Neural progenitor cell (in vitro differentiated cells): Measurements from ENCODE around the gene KCNIP1. TPM values are rescaled to one million over a fixed set of nuclear protein-coding genes. Genes with fewer than 3 reads are reported as not detected.

Experiments
- DNase-seq: peaks from one replicate; pipeline ENCODE4 v3.0.0-alpha.2; 2016; ENCODE audit warnings: low spot score
- H2AFZ ChIP-seq: fragments of 200-600 bp; sonication (generic); replicated peaks from 2 replicates; pipeline ENCODE4 v1.6.1; 2016; ENCODE audit warnings: antibody characterized with exemption
- H3F3A ChIP-seq: fragments of 200-600 bp; sonication (generic); 2 replicates; pipeline ENCODE4 v1.6.1; 2016; ENCODE audit warnings: antibody characterized with exemption, low read depth
- H3K27ac ChIP-seq: fragments of 200-600 bp; sonication (generic); 2 replicates; pipeline ENCODE4 v1.5.1; 2016; ENCODE audit warnings: mild to moderate bottlenecking
- H3K27me3 ChIP-seq: fragments of 200-600 bp; sonication (generic); 2 replicates; pipeline ENCODE4 v1.6.1; 2016; ENCODE audit warnings: mild to moderate bottlenecking, moderate library complexity
- H3K36me3 ChIP-seq: fragments of 200-600 bp; sonication (generic); 2 replicates; pipeline ENCODE4 v1.5.1; 2016
- H3K4me1 ChIP-seq: fragments of 200-600 bp; sonication (generic); 2 replicates; pipeline ENCODE4 v1.6.1; 2016; ENCODE audit warnings: mixed run types
- H3K4me2 ChIP-seq: fragments of 200-600 bp; sonication (generic); 2 replicates; pipeline ENCODE4 v1.6.1; 2016
- H3K4me3 ChIP-seq: fragments of 200-600 bp; sonication (generic); 2 replicates; pipeline ENCODE4 v1.5.1; 2016
- H3K79me2 ChIP-seq: fragments of 200-600 bp; sonication (generic); 2 replicates; pipeline ENCODE4 v1.6.1; 2016; ENCODE audit warnings: low read depth
- H3K9ac ChIP-seq: fragments of 200-600 bp; sonication (generic); 2 replicates; pipeline ENCODE4 v1.6.1; 2016
- H3K9me3 ChIP-seq: fragments of 200-600 bp; sonication (generic); 2 replicates; pipeline ENCODE4 v1.5.1; 2016; ENCODE audit warnings: low read depth
- H4K20me1 ChIP-seq: fragments of 200-600 bp; sonication (generic); 2 replicates; pipeline ENCODE4 v1.6.1; 2016; ENCODE audit warnings: low read depth
- H3K27ac Mint-ChIP-seq: 3 replicates; pipeline ENCODE4 v1.8.0; 2021; ENCODE audit warnings: mixed read lengths
- H3K27me3 Mint-ChIP-seq: 2 replicates; pipeline ENCODE4 v1.8.0; 2022; ENCODE audit warnings: low read depth, mild to moderate bottlenecking, inconsistent platforms, moderate library complexity, mixed read lengths; ENCODE audit not compliant: insufficient read depth
- H3K36me3 Mint-ChIP-seq: 3 replicates; pipeline ENCODE4 v1.8.0; 2021; ENCODE audit warnings: mixed read lengths
- H3K4me1 Mint-ChIP-seq: 3 replicates; pipeline ENCODE4 v1.8.0; 2021; ENCODE audit warnings: mixed read lengths
- H3K4me3 Mint-ChIP-seq: 3 replicates; pipeline ENCODE4 v1.8.0; 2021; ENCODE audit warnings: mild to moderate bottlenecking, moderate library complexity, mixed read lengths
- H3K9me3 Mint-ChIP-seq: 3 replicates; pipeline ENCODE4 v1.8.0; 2020; ENCODE audit warnings: mixed read lengths
- EZH2 ChIP-seq: fragments of 200-600 bp; sonication (generic); IDR thresholded peaks from 2 replicates; pipeline ENCODE4 v1.6.1; 2017; ENCODE audit warnings: antibody characterized with exemption, mild to moderate bottlenecking, moderate library complexity
- EZH2phosphoT487 ChIP-seq: fragments of 200-600 bp; sonication (generic); IDR thresholded peaks from 2 replicates; pipeline ENCODE4 v1.6.1; 2017; ENCODE audit warnings: antibody characterized with exemption
- total RNA-seq: library from RNA; depleted of rRNA; stranded (reverse); fragments of >200 nt; gene quantifications from 2 replicates; pipeline ENCODE4 v1.2.3, GENCODE V29; 2015; ENCODE audit warnings: low replicate concordance
- TF ChIP-seq, protein P1 (sequence below): fragments of 200-600 bp; sonication (generic); IDR thresholded peaks from 2 replicates; pipeline ENCODE4 v1.5.1; 2017; ENCODE audit warnings: antibody characterized with exemption, mild to moderate bottlenecking

The KCNIP1 gene
- total RNA-seq, 1 donor from 2014 or later = 2.8 TPM

DNA sequence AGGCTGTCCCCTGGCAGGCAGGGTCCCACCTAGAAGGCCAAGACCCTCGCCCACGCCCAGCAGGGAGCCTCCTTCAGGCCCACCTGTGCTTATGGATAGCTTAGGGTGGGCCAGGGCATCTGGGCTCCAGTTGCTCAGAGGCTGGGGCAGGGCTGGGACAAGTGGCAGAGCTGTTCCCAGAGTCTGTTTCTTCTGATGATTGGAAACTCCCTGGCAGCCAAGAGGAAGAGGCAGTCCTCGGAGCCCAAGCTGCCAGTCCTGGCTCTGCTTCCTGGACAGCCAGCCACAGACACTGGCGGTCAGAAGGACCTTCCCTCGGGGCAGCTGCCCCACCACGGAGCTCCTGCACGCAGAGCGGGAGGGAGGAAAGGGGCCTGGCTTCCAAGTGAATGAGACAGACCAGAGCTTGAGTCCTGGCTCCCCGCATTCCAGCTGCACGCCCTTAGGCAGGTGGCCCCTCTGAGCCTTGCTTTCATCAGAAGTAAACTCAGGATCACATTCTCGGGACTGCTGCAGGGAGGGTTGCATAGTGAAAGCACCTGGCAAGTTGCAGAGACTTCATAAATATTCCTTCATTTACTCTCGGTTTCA, 241.8 kb downstream of the KCNIP1 start:
- H3K4me1 ChIP-seq = peaks cover 23% of the 10 kb centered on the region
- no peaks in the 10 kb centered on the region for H3K36me3 Mint-ChIP-seq
- H3K4me1 Mint-ChIP-seq = peaks cover 43% of the 10 kb centered on the region
- TF ChIP-seq, protein P1, sequence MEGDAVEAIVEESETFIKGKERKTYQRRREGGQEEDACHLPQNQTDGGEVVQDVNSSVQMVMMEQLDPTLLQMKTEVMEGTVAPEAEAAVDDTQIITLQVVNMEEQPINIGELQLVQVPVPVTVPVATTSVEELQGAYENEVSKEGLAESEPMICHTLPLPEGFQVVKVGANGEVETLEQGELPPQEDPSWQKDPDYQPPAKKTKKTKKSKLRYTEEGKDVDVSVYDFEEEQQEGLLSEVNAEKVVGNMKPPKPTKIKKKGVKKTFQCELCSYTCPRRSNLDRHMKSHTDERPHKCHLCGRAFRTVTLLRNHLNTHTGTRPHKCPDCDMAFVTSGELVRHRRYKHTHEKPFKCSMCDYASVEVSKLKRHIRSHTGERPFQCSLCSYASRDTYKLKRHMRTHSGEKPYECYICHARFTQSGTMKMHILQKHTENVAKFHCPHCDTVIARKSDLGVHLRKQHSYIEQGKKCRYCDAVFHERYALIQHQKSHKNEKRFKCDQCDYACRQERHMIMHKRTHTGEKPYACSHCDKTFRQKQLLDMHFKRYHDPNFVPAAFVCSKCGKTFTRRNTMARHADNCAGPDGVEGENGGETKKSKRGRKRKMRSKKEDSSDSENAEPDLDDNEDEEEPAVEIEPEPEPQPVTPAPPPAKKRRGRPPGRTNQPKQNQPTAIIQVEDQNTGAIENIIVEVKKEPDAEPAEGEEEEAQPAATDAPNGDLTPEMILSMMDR = no peak
- TF ChIP-seq EZH2 (no peak), EZH2phosphoT487 (no peak)
- H3K27ac Mint-ChIP-seq = peak overlapping the region; percentile 79
- peaks cover 10% of the 10 kb centered on the region for H3F3A ChIP-seq
- H3K27me3 Mint-ChIP-seq = peaks cover 27% of the 10 kb centered on the region
- no peaks in the 10 kb centered on the region for H4K20me1 ChIP-seq
- H3K4me3 ChIP-seq = no peak overlapping the region
- H3K79me2 ChIP-seq = no peaks in the 10 kb centered on the region
- no peak overlapping the region for H3K4me3 Mint-ChIP-seq
- H3K27ac ChIP-seq = no peak overlapping the region
- H3K36me3 ChIP-seq = no peaks in the 10 kb centered on the region
- no peak overlapping the region for H2AFZ ChIP-seq
- no peaks in the 10 kb centered on the region for H3K9me3 Mint-ChIP-seq
- no peak overlapping the region for H3K9ac ChIP-seq
- H3K9me3 ChIP-seq = no peaks in the 10 kb centered on the region
- peaks cover 27% of the 10 kb centered on the region for H3K27me3 ChIP-seq
- peak; percentile 68 for DNase-seq
- peak overlapping the region; percentile 47 for H3K4me2 ChIP-seq

DNA sequence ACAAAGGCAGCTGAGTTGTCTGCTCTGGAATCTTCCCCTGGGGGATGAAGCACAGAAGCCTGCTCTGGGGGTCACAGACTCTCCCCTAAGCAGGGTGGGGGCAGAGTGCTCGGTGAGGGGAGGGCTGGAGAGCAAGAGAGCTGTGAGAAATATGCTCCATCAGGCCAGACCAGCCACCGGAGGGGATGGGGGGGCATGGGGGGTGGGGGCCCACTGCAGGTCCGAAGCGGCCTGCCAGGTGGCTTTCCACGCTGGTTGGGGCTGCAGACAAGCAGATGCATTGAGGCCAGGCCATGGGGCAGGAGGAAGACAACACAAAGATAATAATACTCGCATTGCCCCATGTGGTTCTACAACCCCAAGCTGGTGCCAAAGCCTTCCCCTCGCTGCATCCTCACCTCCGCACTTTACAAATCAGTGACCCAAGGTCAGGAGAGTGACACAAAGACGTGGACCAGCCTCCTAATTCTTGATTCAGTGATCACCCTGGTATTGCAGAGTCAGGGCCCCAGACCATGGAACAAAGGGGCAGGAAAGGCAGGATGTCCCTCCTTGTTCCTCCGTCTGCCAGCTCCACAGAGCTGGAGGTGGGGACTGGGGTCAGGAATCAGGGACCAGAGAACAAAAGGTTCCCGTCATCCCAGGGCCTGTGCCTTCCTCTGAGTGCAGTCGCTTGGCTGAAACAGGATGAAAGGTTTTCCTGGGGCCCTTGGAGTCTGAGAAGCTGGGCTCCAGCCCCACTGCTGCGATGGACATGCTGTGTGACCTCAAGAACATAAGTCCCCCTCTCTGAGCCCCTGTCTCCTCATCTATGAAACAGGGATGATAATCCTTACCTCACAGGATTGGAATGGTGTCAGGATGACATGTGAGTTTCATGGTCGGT, 242.5 kb downstream of the KCNIP1 start:
- no peaks in the 10 kb centered on the region for H3K36me3 ChIP-seq
- H3K9me3 ChIP-seq = no peaks in the 10 kb centered on the region
- Mint-ChIP-seq H3K4me1 (peaks cover 45% of the 10 kb centered on the region), H3K27ac (peak overlapping the region; percentile 79), H3K27me3 (peaks cover 26% of the 10 kb centered on the region), H3K4me3 (no peak overlapping the region), H3K36me3 (no peaks in the 10 kb centered on the region), H3K9me3 (no peaks in the 10 kb centered on the region)
- H3K27me3 ChIP-seq = peaks cover 27% of the 10 kb centered on the region
- no peak overlapping the region for H3K4me3 ChIP-seq
- H3K79me2 ChIP-seq = no peaks in the 10 kb centered on the region
- peaks cover 23% of the 10 kb centered on the region for H3K4me1 ChIP-seq
- peak overlapping the region; percentile 47 for H3K4me2 ChIP-seq
- H3K9ac ChIP-seq = no peak overlapping the region
- DNase-seq = peak; percentile 21
- H3F3A ChIP-seq = peaks cover 10% of the 10 kb centered on the region
- TF ChIP-seq, protein P1 = no peak
- TF ChIP-seq EZH2phosphoT487 (no peak), EZH2 (no peak)
- no peak overlapping the region for H3K27ac ChIP-seq
- peak overlapping the region; percentile 72 for H2AFZ ChIP-seq
- no peaks in the 10 kb centered on the region for H4K20me1 ChIP-seq

GRCh38 chr5:170746961-170747340, 243.1 kb downstream of the KCNIP1 start:
- DNase-seq = no peak
- Mint-ChIP-seq H3K36me3 (no peaks in the 10 kb centered on the region), H3K27ac (peak overlapping the region; percentile 33), H3K4me1 (peaks cover 45% of the 10 kb centered on the region), H3K4me3 (no peak overlapping the region), H3K27me3 (peaks cover 26% of the 10 kb centered on the region), H3K9me3 (no peaks in the 10 kb centered on the region)
- no peaks in the 10 kb centered on the region for H4K20me1 ChIP-seq
- no peak overlapping the region for H3K27ac ChIP-seq
- H3K79me2 ChIP-seq = no peaks in the 10 kb centered on the region
- no peak overlapping the region for H2AFZ ChIP-seq
- H3K36me3 ChIP-seq = no peaks in the 10 kb centered on the region
- peaks cover 10% of the 10 kb centered on the region for H3F3A ChIP-seq
- H3K4me1 ChIP-seq = peaks cover 23% of the 10 kb centered on the region
- no peak for TF ChIP-seq EZH2phosphoT487
- TF ChIP-seq EZH2 = no peak
- TF ChIP-seq, protein P1 = no peak
- no peak overlapping the region for H3K4me3 ChIP-seq
- no peak overlapping the region for H3K9ac ChIP-seq
- peaks cover 27% of the 10 kb centered on the region for H3K27me3 ChIP-seq
- no peak overlapping the region for H3K4me2 ChIP-seq
- H3K9me3 ChIP-seq = no peaks in the 10 kb centered on the region
